ENCODE results near the gene CRMP1.

The CRMP1 gene

DNA sequence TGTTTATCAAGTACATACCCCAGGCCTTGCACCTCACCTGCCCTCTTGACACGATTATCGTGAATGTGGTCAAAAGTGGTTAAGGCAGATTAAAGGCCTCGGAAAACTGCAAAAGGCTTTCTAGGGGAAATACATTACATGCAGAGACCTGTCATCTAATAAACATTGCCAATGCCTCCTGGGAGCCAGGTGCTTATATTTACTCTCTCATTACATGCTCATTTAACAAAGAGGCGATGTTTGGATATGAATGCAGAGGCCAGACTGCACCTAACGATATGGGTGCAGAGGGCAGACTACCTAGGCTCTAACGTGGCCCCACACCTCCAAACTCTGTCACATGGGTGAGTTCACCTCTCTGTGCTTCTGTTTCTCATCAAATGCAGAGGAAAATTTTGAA lies 14.5 kb downstream of the CRMP1 start:
- no peak for TF ChIP-seq POLR2AphosphoS5 (IDR thresholded peaks at IDR 0.05; ENCODE audit: low read depth, low read length)
- no peak for TF ChIP-seq SIN3A (IDR thresholded peaks at IDR 0.05; ENCODE audit: borderline replicate concordance, insufficient read depth, low read length)
- TF ChIP-seq, protein P1, sequence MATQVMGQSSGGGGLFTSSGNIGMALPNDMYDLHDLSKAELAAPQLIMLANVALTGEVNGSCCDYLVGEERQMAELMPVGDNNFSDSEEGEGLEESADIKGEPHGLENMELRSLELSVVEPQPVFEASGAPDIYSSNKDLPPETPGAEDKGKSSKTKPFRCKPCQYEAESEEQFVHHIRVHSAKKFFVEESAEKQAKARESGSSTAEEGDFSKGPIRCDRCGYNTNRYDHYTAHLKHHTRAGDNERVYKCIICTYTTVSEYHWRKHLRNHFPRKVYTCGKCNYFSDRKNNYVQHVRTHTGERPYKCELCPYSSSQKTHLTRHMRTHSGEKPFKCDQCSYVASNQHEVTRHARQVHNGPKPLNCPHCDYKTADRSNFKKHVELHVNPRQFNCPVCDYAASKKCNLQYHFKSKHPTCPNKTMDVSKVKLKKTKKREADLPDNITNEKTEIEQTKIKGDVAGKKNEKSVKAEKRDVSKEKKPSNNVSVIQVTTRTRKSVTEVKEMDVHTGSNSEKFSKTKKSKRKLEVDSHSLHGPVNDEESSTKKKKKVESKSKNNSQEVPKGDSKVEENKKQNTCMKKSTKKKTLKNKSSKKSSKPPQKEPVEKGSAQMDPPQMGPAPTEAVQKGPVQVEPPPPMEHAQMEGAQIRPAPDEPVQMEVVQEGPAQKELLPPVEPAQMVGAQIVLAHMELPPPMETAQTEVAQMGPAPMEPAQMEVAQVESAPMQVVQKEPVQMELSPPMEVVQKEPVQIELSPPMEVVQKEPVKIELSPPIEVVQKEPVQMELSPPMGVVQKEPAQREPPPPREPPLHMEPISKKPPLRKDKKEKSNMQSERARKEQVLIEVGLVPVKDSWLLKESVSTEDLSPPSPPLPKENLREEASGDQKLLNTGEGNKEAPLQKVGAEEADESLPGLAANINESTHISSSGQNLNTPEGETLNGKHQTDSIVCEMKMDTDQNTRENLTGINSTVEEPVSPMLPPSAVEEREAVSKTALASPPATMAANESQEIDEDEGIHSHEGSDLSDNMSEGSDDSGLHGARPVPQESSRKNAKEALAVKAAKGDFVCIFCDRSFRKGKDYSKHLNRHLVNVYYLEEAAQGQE (IDR thresholded peaks at IDR 0.05; ENCODE audit: insufficient read depth in 1 of 2, low read depth in 2 of 2, low read length in 2 of 2), result no peak
- TF ChIP-seq FOXP2 (optimal IDR thresholded peaks at IDR 0.05; ENCODE audit: borderline replicate concordance, extremely low read depth, extremely low read length, insufficient read depth), result no peak
- TF ChIP-seq TAF1 (IDR thresholded peaks at IDR 0.05; ENCODE audit: borderline replicate concordance, insufficient read depth, low read length), result no peak

DNA sequence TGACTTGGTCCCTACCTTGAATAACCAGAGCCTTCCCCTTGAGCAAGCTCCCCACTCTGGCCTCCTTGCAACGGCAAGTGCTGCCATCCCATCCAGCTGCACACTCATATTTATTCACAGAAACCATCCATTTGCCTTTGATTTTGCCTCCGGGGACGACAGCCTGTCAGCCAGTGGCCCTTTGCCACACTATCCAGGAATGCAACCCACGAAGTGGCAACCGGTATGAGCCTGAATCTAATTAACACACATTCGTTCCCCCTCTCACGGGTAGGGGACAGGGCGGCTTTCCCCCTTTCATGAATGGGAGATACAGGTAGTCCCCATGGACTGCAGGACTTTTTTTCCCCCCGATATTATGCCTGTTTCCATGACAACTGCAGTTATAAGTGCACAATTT lies 15.5 kb downstream of the CRMP1 start:
- TF ChIP-seq FOXP2 (optimal IDR thresholded peaks at IDR 0.05; ENCODE audit: borderline replicate concordance, extremely low read depth, extremely low read length, insufficient read depth) (no peak), POLR2AphosphoS5 (IDR thresholded peaks at IDR 0.05; ENCODE audit: low read depth, low read length) (no peak), SIN3A (IDR thresholded peaks at IDR 0.05; ENCODE audit: borderline replicate concordance, insufficient read depth, low read length) (no peak), TAF1 (IDR thresholded peaks at IDR 0.05; ENCODE audit: borderline replicate concordance, insufficient read depth, low read length) (no peak)
- TF ChIP-seq, protein P1 (IDR thresholded peaks at IDR 0.05; ENCODE audit: insufficient read depth in 1 of 2, low read depth in 2 of 2, low read length in 2 of 2), result no peak

DNA sequence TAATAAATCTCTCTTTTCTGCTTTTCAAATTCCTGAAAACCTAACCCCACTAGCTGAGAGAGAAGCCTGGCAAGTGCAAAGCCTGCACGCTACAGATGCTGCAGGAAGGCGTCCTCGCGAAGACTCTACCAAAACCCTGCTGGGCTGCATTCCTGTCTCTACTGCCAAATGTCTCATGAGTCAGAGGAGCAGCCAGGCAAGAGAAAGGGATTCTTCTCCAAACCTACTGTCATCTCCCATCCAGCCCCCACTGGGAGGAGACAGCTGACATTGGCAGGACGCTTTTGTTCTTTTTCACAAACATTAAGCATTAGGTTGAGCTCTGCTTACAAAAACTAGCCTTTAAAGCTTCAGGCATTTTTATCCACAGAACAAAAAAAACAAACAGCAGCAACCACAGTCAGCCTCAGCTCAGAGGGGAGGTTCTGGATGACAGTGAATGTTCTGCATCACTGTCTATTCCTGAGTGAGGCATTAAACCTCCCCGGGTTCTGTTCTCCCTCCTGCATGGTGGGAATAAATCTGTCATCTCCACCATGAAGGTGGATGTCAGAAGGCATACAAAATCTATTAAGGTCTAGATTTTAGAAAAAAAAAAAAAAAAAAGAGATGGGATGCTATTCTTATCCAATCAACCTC lies 18.0 kb downstream of the CRMP1 start:
- TF ChIP-seq POLR2AphosphoS5 (IDR thresholded peaks at IDR 0.05; ENCODE audit: low read depth, low read length), result no peak
- TF ChIP-seq, protein P1 (IDR thresholded peaks at IDR 0.05; ENCODE audit: insufficient read depth in 1 of 2, low read depth in 2 of 2, low read length in 2 of 2), result no peak
- no peak for TF ChIP-seq SIN3A (IDR thresholded peaks at IDR 0.05; ENCODE audit: borderline replicate concordance, insufficient read depth, low read length)

DNA sequence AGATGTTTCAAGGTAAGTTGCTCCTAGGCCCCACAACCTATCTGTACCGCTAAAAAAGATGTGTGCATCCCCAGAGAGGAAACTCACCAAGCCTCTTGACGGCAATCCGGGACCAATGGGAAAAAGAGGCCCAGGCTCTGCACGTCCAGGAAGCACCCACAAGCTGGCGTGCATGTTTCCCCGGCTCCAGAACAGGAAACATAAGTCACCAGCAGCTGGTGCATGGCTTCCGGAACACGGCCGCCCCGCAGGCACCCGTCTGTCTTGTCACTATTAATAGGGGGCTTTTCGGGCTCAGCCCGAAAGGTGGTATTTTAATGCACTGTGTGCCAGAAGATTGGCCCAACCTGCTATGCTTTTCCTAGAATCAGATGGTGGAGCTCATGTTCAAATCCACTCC lies 22.2 kb downstream of the CRMP1 start:
- TF ChIP-seq, protein P1 (IDR thresholded peaks at IDR 0.05; ENCODE audit: insufficient read depth in 1 of 2, low read depth in 2 of 2, low read length in 2 of 2), result no peak
- TF ChIP-seq POLR2AphosphoS5 (IDR thresholded peaks at IDR 0.05; ENCODE audit: low read depth, low read length) (no peak), SIN3A (IDR thresholded peaks at IDR 0.05; ENCODE audit: borderline replicate concordance, insufficient read depth, low read length) (no peak), TAF1 (IDR thresholded peaks at IDR 0.05; ENCODE audit: borderline replicate concordance, insufficient read depth, low read length) (no peak), FOXP2 (optimal IDR thresholded peaks at IDR 0.05; ENCODE audit: borderline replicate concordance, extremely low read depth, extremely low read length, insufficient read depth) (no peak)
